Stimulated activated CD8-positive, alpha-beta memory T cell treated with anti-CD3 and anti-CD28 coated beads, Interleukin-4, amount 100 ng/mL, for 1 hour (primary cell): Measurements from ENCODE around the gene BEAN1.
"Not testable (repeated sequence)": the region's sequence is repeated elsewhere in the genome, so short reads cannot be mapped to it uniquely, and the experiment has no call there.

ENCODE experiments used
- DNase-seq, 2 donors: peaks; one replicate each; pipeline ENCODE4 v3.0.0-alpha.2; 2020; ENCODE audit warnings: low read depth in 2 of 2, low spot score in 1 of 2

BEAN1 gene

GRCh38 chr16:66484453-66485213 lies 57.5 kb downstream of the BEAN1 start:
- DNase-seq, result no peak

DNA sequence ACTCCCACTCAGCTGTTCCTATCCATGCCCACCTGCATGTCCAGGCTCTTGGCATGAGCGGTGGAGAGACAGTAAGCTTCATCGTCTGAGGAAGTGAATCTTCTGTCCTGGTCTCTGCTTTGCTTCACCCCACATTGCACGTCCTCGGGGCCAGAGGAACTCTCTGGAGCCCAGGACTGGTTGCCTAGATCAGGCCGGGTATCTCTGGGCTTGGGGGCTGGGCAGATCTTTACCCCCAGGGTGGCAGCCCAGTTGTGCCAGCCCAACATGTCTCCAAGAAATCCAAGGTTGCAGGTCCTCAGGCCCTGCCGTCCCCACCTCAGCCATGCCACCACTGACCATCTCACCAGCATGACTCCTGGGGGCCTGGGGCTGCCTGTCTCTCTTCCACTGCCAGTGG lies 58.3 kb downstream of the BEAN1 start:
- DNase-seq, result no peak

GRCh38 chr16:66486199-66486772 lies 59.2 kb downstream of the BEAN1 start:
- DNase-seq, result no peak

- no peak for DNase-seq
These were observed 59.9 kb downstream of the BEAN1 start for GRCh38 chr16:66486773-66487579.

DNA sequence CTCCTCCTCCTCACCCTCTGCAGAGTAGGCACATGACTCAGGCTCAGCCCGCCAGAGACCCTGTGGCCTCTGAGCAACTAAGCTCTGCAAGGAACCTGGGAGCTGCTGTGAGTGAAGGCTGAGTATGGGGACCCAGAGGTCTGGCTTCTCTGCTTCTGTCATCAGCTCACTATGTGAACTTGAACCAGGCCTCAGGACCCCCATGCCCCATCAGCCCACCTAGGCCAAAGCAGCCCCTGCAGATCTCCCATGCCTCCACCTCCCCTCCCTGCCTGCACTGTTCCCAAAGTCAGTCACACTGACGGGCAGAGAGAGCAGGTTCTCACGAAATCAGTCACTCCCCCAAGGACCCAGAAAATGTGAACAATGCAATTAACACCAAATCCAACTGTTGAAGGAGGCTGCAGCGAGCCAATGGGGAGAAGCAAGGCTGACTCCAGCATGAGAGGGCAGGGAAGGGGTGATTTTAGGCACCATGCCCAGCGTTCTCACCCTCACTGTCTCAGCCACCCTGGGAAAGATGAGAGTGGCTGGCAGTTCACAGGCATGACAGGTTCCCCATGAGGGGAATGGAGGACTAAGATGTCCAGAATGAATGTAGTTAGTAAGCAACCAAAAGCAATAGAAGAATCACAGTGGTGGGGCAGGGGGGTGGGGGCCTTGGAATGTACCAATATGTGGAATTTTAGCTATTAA lies 60.6 kb downstream of the BEAN1 start:
- DNase-seq, result no peak

- no peak for DNase-seq
These were observed 61.4 kb downstream of the BEAN1 start for GRCh38 chr16:66488505-66488904.

- DNase-seq, result no peak
These were observed 62.3 kb downstream of the BEAN1 start for GRCh38 chr16:66489385-66489784.

GRCh38 chr16:66489818-66490217 lies 62.7 kb downstream of the BEAN1 start:
- no peak for DNase-seq

DNA sequence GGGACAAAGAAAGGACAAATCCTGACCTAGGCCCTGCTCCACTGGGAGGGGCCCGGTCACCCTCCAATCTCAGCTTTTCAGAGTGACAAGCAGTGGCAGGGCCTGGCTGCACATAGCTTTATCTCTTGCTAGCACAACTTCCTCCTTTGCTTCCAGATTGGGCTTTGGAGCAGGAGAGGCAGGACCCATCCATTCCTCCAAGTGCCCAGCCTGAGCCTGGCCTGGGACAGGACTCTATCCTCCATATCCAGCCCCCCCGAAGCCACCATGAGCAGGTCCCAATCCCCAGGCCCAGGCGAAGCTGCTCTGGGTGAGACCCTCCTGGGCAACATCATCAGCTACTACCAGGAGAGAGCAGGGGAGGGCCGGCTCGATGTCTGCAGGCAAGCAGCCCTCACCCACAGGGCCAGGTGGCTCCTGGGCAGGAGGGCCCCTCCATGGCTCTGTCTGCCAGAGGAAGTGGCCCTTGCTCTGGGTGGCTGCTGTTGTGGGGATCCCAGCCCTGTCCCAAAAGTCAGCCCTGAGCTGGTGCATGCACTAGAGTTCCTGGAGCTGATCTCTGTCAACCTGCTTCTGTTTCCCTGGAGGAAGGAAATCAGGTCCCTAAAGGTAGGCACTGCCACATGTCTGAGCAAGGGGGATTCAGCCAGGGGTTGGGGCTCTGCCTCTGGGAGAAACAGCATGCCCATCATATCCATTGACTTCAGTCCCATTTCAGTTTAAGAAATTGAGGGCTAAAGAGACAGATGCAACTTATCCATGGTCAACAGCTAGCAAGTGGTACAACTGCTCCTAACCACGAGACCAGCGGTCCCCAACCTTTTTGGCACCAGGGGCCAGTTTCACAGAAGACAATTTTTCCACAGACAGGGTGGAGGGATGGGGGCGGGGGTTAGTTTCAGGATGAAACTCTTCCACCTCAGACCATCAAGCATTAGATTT lies 64.0 kb downstream of the BEAN1 start:
- no peak for DNase-seq

DNA sequence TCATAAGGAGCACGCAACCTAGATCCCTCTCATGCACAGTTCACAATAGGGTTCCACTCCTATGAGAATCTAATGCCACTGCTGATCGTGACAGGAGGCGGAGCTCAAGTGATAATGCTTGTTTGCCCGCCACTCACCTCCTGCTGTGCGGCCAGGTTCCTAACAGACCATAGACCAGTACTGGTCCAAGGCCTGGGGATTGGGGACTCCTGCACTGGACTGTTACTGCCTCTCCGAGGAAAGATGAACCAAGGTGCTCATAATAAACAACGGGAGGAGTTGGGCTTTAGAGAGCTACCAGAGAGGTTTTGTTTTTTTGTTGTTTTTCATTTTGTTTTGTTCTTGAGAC lies 64.6 kb downstream of the BEAN1 start:
- no peak for DNase-seq

GRCh38 chr16:66493490-66494401 lies 66.7 kb downstream of the BEAN1 start:
- no peak for DNase-seq

DNA sequence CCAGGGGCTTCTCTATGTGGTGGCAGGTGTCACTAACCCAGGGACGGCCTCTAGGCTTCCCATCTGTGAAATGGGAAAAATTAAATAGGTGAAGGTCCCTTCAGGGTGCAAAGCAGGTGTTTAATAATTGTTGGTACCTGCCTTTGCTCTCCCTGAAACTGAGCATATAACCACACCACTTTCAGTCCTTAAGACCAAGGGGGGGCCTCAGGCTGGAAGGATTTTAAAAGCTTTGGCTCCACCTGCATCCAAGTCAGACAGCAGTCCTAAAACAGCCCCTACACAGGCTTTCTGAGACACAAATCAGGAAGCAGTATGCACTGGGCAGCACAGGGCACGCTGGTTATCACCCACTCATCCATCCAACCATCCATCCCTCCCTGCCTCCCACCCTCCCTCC lies 67.8 kb downstream of the BEAN1 start:
- DNase-seq, result no peak

DNA sequence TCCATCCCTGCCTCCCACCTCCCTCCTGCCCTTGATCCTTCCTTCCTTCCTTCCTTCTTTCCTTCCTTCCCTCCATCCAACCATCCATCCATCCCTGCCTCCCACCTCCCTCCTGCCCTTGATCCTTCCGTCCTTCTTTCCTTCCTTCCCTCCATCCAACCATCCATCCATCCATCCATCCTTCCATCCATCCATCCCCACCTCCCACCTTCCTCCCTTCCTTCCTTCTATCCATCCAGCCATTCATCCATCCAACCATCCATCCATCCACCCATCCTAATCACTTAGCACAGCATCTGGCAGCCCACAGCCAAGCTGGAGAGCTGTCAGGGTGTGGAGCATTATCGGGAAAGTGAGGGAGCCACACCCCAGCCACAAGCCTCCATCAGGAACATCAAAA lies 68.3 kb downstream of the BEAN1 start:
- DNase-seq, result no peak

DNA sequence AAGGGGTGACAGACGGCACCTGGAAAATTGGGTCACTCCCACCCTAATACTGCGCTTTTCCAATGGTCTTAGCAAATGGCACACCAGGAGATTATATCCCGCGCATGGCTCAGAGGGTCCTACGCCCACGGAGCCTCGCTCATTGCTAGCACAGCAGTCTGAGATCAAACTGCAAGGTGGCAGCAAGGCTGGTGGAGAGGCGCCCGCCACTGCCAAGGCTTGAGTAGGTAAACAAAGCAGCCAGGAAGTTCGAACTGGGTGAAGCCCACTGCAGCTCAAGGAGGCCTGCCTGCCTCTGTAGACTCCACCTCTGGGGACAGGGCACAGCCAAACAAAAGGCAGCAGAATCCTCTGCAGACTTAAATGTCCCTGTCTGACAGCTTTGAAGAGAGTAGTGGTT lies 69.1 kb downstream of the BEAN1 start:
- DNase-seq, result not testable (repeated sequence)

DNA sequence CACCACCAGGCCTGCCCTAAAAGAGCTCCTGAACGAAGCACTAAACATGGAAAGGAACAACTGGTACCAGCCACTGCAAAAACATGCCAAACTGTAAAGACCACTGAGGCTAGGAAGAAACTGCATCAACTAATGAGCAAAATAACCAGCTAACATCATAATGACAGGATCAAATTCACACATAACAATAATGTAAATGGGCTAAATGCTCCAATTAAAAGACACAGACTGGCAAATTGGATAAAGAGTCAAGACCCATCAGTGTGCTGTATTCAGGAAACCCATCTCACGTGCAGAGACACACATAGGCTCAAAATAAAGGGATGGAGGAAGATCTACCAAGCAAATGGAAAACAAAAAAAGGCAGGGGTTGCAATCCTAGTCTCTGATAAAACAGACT lies 70.8 kb downstream of the BEAN1 start:
- DNase-seq, result not testable (repeated sequence)

DNA sequence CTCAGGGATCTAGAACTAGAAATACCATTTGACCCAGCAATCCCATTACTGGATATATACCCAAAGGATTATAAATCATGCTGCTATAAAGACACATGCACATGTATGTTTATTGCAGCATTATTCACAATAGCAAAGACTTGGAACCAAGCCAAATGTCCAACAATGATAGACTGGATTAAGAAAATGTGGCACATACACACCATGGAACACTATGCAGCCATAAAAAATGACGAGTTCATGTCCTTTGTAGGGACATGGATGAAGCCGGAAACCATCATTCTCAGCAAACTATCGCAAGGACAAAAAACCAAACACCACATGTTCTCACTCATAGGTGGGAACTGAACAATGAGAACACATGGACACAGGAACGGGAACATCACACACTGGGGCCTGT lies 74.5 kb downstream of the BEAN1 start:
- not testable (repeated sequence) for DNase-seq

- DNase-seq, result no peak
These were observed 75.2 kb downstream of the BEAN1 start for GRCh38 chr16:66502020-66502913.

- no peak for DNase-seq
These were observed 75.9 kb downstream of the BEAN1 start for GRCh38 chr16:66503030-66503429.

DNA sequence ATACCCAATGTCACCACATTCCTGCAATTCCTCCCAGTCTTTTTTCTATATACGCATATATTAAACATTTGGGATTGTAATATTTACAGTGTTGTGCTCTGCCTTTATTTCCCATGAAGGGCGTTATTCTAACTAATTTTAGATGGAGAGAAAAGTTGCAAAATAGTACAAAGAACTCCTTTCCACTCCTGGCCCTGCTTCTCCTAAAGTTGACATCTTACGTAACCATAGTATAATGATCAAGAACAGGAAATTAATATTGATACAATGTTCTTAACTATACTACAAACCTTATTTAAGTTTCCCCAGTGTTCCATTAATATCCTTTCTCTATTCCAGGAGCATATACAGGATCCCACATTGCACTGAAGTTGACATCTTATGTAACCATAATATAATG lies 76.5 kb downstream of the BEAN1 start:
- no peak for DNase-seq
